H9 (cell line): ENCODE results near the gene DDX4. TPM values are rescaled to one million over a fixed set of nuclear protein-coding genes. Genes with fewer than 3 reads are reported as not detected.

Experiments used
- DNase-seq: peaks from one replicate; pipeline ENCODE4 v3.0.0-alpha.2; 2017
- H2AFZ ChIP-seq: one replicate; pipeline ENCODE4 v1.6.1; 2013; ENCODE audit warnings: mild to moderate bottlenecking, low read length, control low read depth, moderate library complexity
- H2AK5ac ChIP-seq: 2 replicates; pipeline ENCODE4 v1.6.1; 2013; ENCODE audit warnings: low read length, control low read depth, mixed read lengths; ENCODE audit not compliant: insufficient read length
- H2BK120ac ChIP-seq: one replicate; pipeline ENCODE4 v1.6.1; 2013; ENCODE audit warnings: low read depth, mild to moderate bottlenecking, low read length, control low read depth, inconsistent platforms; ENCODE audit not compliant: poor library complexity, severe bottlenecking
- H2BK12ac ChIP-seq: 2 replicates; pipeline ENCODE4 v1.6.1; 2013; ENCODE audit warnings: low read length, control low read depth, mixed read lengths, low read depth; ENCODE audit not compliant: insufficient read length
- H2BK15ac ChIP-seq: 2 replicates; pipeline ENCODE4 v1.6.1; 2013; ENCODE audit warnings: low read depth, low read length, control low read depth
- H2BK20ac ChIP-seq: one replicate; pipeline ENCODE4 v1.6.1; 2013; ENCODE audit warnings: low read depth, mild to moderate bottlenecking, low read length, control low read depth, inconsistent platforms; ENCODE audit not compliant: poor library complexity, severe bottlenecking
- H2BK5ac ChIP-seq: 2 replicates; pipeline ENCODE4 v1.6.1; 2013; ENCODE audit warnings: low read length, control low read depth, mixed read lengths; ENCODE audit not compliant: insufficient read length
- H3K14ac ChIP-seq: 2 replicates; pipeline ENCODE4 v1.6.1; 2013; ENCODE audit warnings: low read length, control low read depth; ENCODE audit not compliant: insufficient read depth
- H3K18ac ChIP-seq: 2 replicates; pipeline ENCODE4 v1.6.1; 2013; ENCODE audit warnings: low read depth, mild to moderate bottlenecking, mixed read lengths, low read length, control low read depth; ENCODE audit not compliant: insufficient read length
- H3K23ac ChIP-seq: 2 replicates; pipeline ENCODE4 v1.6.1; 2013; ENCODE audit warnings: low read length, control low read depth, mixed read lengths, low read depth; ENCODE audit not compliant: insufficient read length
- H3K23me2 ChIP-seq: 2 replicates; pipeline ENCODE4 v1.6.1; 2013; ENCODE audit warnings: low read depth, mild to moderate bottlenecking, mixed read lengths, low read length, control low read depth; ENCODE audit not compliant: insufficient read length, poor library complexity, severe bottlenecking
- H3K27ac ChIP-seq: 2 replicates; pipeline ENCODE4 v1.5.1; 2013; ENCODE audit warnings: low read length, control low read depth, mixed read lengths, low read depth; ENCODE audit not compliant: insufficient read length
- H3K27me3 ChIP-seq: 2 replicates; pipeline ENCODE4 v1.6.1; 2013; ENCODE audit warnings: low read length, control low read depth, inconsistent platforms; ENCODE audit not compliant: insufficient read depth
- H3K4ac ChIP-seq: 2 replicates; pipeline ENCODE4 v1.6.1; 2013; ENCODE audit warnings: low read depth, mild to moderate bottlenecking, control low read depth, inconsistent platforms, low read length, moderate library complexity
- H3K4me1 ChIP-seq: 2 replicates; pipeline ENCODE4 v1.6.1; 2013; ENCODE audit warnings: low read length, control low read depth, inconsistent platforms; ENCODE audit not compliant: insufficient read depth
- H3K4me2 ChIP-seq: 2 replicates; pipeline ENCODE4 v1.6.1; 2013; ENCODE audit warnings: low read length, control low read depth, mixed read lengths; ENCODE audit not compliant: insufficient read length, insufficient read depth
- H3K56ac ChIP-seq: 2 replicates; pipeline ENCODE4 v1.6.1; 2013; ENCODE audit warnings: low read depth, mild to moderate bottlenecking, mixed read lengths, low read length, control low read depth; ENCODE audit not compliant: insufficient read length
- H3K79me1 ChIP-seq: 2 replicates; pipeline ENCODE4 v1.6.1; 2013; ENCODE audit warnings: low read depth, mild to moderate bottlenecking, moderate library complexity, low read length, control low read depth, inconsistent platforms; ENCODE audit not compliant: insufficient read depth, poor library complexity, severe bottlenecking
- H3K79me2 ChIP-seq: 2 replicates; pipeline ENCODE4 v1.6.1; 2013; ENCODE audit warnings: low read length, control low read depth, inconsistent platforms; ENCODE audit not compliant: insufficient read depth
- H3K9ac ChIP-seq: 2 replicates; pipeline ENCODE4 v1.6.1; 2013; ENCODE audit warnings: low read length, control low read depth, mixed read lengths; ENCODE audit not compliant: insufficient read length; ENCODE audit errors: extremely low read depth
- H3K9me3 ChIP-seq: one replicate; pipeline ENCODE4 v1.6.1; 2013; ENCODE audit warnings: low read depth, low read length, inconsistent platforms; ENCODE audit not compliant: control insufficient read depth
- H3T11ph ChIP-seq: one replicate; pipeline ENCODE4 v1.6.1; 2013; ENCODE audit warnings: mild to moderate bottlenecking, low read length, control low read depth, inconsistent platforms
- H4K20me1 ChIP-seq: one replicate; pipeline ENCODE4 v1.6.1; 2013; ENCODE audit not compliant: control insufficient read depth, insufficient read length, insufficient read depth
- H4K5ac ChIP-seq: 2 replicates; pipeline ENCODE4 v1.6.1; 2013; ENCODE audit warnings: low read depth, mild to moderate bottlenecking, mixed read lengths, low read length, control low read depth; ENCODE audit not compliant: insufficient read length
- H4K8ac ChIP-seq: replicated peaks from 2 replicates; pipeline ENCODE4 v1.6.1; 2013; ENCODE audit warnings: low read length, control low read depth, mixed read lengths, low read depth; ENCODE audit not compliant: insufficient read length
- H4K91ac ChIP-seq: 2 replicates; pipeline ENCODE4 v1.6.1; 2013; ENCODE audit warnings: low read depth, mild to moderate bottlenecking, moderate library complexity, mixed read lengths, low read length, control low read depth; ENCODE audit not compliant: insufficient read length
- H3K27ac Mint-ChIP-seq, 3 experiments: 2 replicates in 2 of 3; 3 replicates in 1 of 3; pipeline ENCODE4 v1.8.0; 2020 to 2021; ENCODE audit warnings: mixed read lengths in 3 of 3, mild to moderate bottlenecking in 1 of 3, moderate library complexity in 1 of 3
- H3K27me3 Mint-ChIP-seq: 2 replicates; pipeline ENCODE4 v1.8.0; 2021; ENCODE audit warnings: low read depth, mild to moderate bottlenecking, moderate library complexity, mixed read lengths
- H3K36me3 Mint-ChIP-seq, 3 experiments: 2 replicates in 2 of 3; 3 replicates in 1 of 3; pipeline ENCODE4 v1.8.0; 2020 to 2021; ENCODE audit warnings: low read depth in 3 of 3, mixed read lengths in 3 of 3; ENCODE audit not compliant: insufficient read depth in 1 of 3
- H3K4me1 Mint-ChIP-seq, 2 experiments: 2 replicates each; pipeline ENCODE4 v1.8.0; 2020; ENCODE audit warnings: mixed read lengths in 2 of 2
- H3K4me3 Mint-ChIP-seq, 2 experiments: 2 replicates in 1 of 2; 3 replicates in 1 of 2; pipeline ENCODE4 v1.8.0; 2020 to 2021; ENCODE audit warnings: mild to moderate bottlenecking in 2 of 2, mixed read lengths in 2 of 2, moderate library complexity in 1 of 2
- H3K9me3 Mint-ChIP-seq, 2 experiments: 2 replicates in 1 of 2; 3 replicates in 1 of 2; pipeline ENCODE4 v1.8.0; 2020; ENCODE audit warnings: mild to moderate bottlenecking in 2 of 2, mixed read lengths in 2 of 2, moderate library complexity in 1 of 2
- CTCF ChIP-seq: fragments of 200-600 bp; sonication (generic); conservative IDR thresholded peaks from 3 replicates; pipeline ENCODE4 v1.8.0; 2021; ENCODE audit warnings: antibody characterized with exemption, mild to moderate bottlenecking
- total RNA-seq: library from RNA; stranded (reverse); gene quantifications from 2 replicates; pipeline ENCODE4 v1.2.1, GENCODE V29; 2021

The DDX4 gene
- total RNA-seq, 1 experiment from 2014 or later: not detected

- Histone ChIP-seq H3K27ac (no peak overlapping the region), H3K79me2 (0 out of 2 replicates have a peak, but pooled peaks cover under 1% of the 10 kb centered on the region)
- no peak overlapping the region for H3K27ac Mint-ChIP-seq
These were observed 31.6 kb upstream of the DDX4 start for GRCh38 chr5:55706230-55706629.

More at GRCh38 chr5:55706230-55706629, 31.6 kb upstream of the DDX4 start:
- no peak overlapping the region for H3K18ac ChIP-seq
- no peak overlapping the region for H2AFZ ChIP-seq
- no peak overlapping the region for H2BK20ac ChIP-seq
- H3K4me2 ChIP-seq: no peak overlapping the region
- H3K9me3 ChIP-seq: no peaks in the 10 kb centered on the region
- H3K9ac ChIP-seq: no peak overlapping the region
- H4K8ac ChIP-seq: no peak overlapping the region
- no peak overlapping the region for H2AK5ac ChIP-seq
- H3K4ac ChIP-seq: no peak overlapping the region
- H3K14ac ChIP-seq: no peak overlapping the region
- no peak overlapping the region for H2BK5ac ChIP-seq
- H4K5ac ChIP-seq: no peak overlapping the region
- no peak overlapping the region for H3T11ph ChIP-seq
- no peak overlapping the region for H3K56ac ChIP-seq
- H4K20me1 ChIP-seq: no peaks in the 10 kb centered on the region
- H2BK12ac ChIP-seq: no peak overlapping the region
- peaks cover under 1% of the 10 kb centered on the region for H3K23me2 ChIP-seq
- no peak for DNase-seq
- H3K23ac ChIP-seq: no peak overlapping the region
- H3K9me3 Mint-ChIP-seq: no peaks in the 10 kb centered on the region
- no peak overlapping the region for H4K91ac ChIP-seq
- H3K4me1 ChIP-seq: peaks cover under 1% of the 10 kb centered on the region; the same call in 1 of the 2 replicates
- no peak overlapping the region for H3K4me3 Mint-ChIP-seq
- peaks cover 0 to 3% of the 10 kb centered on the region in 2 experiments; a peak in 3 of 4 replicates for H3K4me1 Mint-ChIP-seq
- peaks cover 4 to 26% (median 21%) of the 10 kb centered on the region in 3 experiments; a peak in 6 of 7 replicates for H3K36me3 Mint-ChIP-seq
- no peaks in the 10 kb centered on the region for H3K27me3 ChIP-seq
- TF ChIP-seq CTCF: no peak
- no peak overlapping the region for H2BK15ac ChIP-seq
- H3K79me1 ChIP-seq: peaks cover 4% of the 10 kb centered on the region
- H3K27me3 Mint-ChIP-seq: no peaks in the 10 kb centered on the region
- H2BK120ac ChIP-seq: no peak overlapping the region
